ENCODE measurements around the gene DGCR6.
A peak's percentile ranks its signal among the peaks of the same experiment; 100 is the strongest.
"Not testable (repeated sequence)": the region's sequence is repeated elsewhere in the genome, so short reads cannot be mapped to it uniquely, and the experiment has no call there.

DGCR6 gene

GRCh38 chr22:18905540-18906409 is at the start of gene DGCR6:
DGCR6 (plus strand) TSS chr22:18906320; CDS start chr22:18906375, 55 bp downstream.
- DNase-seq, result no peak

- not testable (repeated sequence) for DNase-seq
These were observed 46.8 kb upstream of the DGCR6 start for GRCh38 chr22:18859314-18859713.

- peak; percentile 58 to 80 for DNase-seq
These were observed 24.9 kb upstream of the DGCR6 start for GRCh38 chr22:18881260-18881659.

GRCh38 chr22:18884465-18884864 is 21.7 kb upstream of the DGCR6 start:
- not testable (repeated sequence) for DNase-seq

GRCh38 chr22:18888115-18888514 is 18.0 kb upstream of the DGCR6 start:
- DNase-seq, result no peak

GRCh38 chr22:18890510-18891192 is 15.5 kb upstream of the DGCR6 start:
- DNase-seq, result not testable (repeated sequence)

- not testable (repeated sequence) for DNase-seq
These were observed 12.3 kb upstream of the DGCR6 start for GRCh38 chr22:18893775-18894174.

- DNase-seq, result not testable (repeated sequence)
These were observed 10.0 kb upstream of the DGCR6 start for GRCh38 chr22:18896037-18896657.

- DNase-seq, result not testable (repeated sequence)
These were observed 258 bp downstream of the DGCR6 start for GRCh38 chr22:18906410-18906745.

GRCh38 chr22:18906896-18907295 is 776 bp downstream of the DGCR6 start:
- no peak for DNase-seq

GRCh38 chr22:18909556-18909955 is 3.4 kb downstream of the DGCR6 start:
- DNase-seq, result no peak

- not testable (repeated sequence) for DNase-seq
These were observed 5.4 kb downstream of the DGCR6 start for GRCh38 chr22:18911535-18911934.

GRCh38 chr22:18912264-18912946 is 6.3 kb downstream of the DGCR6 start:
- not testable (repeated sequence) for DNase-seq

- not testable (repeated sequence) for DNase-seq
These were observed 8.4 kb downstream of the DGCR6 start for GRCh38 chr22:18914558-18914957.

GRCh38 chr22:18915550-18915949 is 9.4 kb downstream of the DGCR6 start:
- not testable (repeated sequence) for DNase-seq

GRCh38 chr22:18917818-18918217 is 11.7 kb downstream of the DGCR6 start:
- not testable (repeated sequence) for DNase-seq

GRCh38 chr22:18920257-18920902 is 14.3 kb downstream of the DGCR6 start:
- not testable (repeated sequence) for DNase-seq

GRCh38 chr22:18925368-18926064 is 19.4 kb downstream of the DGCR6 start:
- no peak for DNase-seq

GRCh38 chr22:18927020-18927419 is 20.9 kb downstream of the DGCR6 start:
- DNase-seq, result no peak

- DNase-seq, result no peak
These were observed 21.5 kb downstream of the DGCR6 start for GRCh38 chr22:18927573-18927972.

GRCh38 chr22:18929459-18929858 is 23.3 kb downstream of the DGCR6 start:
- no peak for DNase-seq

Measured in CD4-positive, alpha-beta T cell treated with Interferon alpha-2 for 1 hour (primary cell).